ENCODE results near the gene TSHR. TPM values are rescaled to one million over a fixed set of nuclear protein-coding genes. Genes with fewer than 3 reads are reported as not detected.

TSHR gene
- total and polyA plus RNA-seq, 2 donors (not counting 3 experiments of a cell fraction or from before 2014, with no cell fraction given), result not detected

DNA sequence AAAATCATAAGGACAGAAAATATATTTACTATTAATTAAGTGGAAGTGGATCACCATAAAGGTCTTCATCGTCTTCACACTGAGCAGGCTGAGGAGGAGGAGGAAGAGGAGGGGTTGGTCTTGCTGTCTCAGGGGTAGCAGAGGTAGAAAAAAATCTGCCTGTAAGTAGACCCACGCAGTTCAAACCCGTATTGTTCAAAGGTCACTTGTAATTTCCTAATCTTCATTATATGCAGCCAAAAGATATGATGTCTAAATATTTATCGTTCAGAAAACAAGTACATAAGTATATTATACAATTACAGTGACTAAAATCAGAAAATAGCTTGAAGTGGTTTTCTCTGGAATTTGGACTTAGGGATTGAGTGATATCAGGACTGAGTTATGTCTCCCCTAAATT is 193.2 kb downstream of the TSHR start:
- no peak overlapping the region for H3K4me3 ChIP-seq (replicated peaks in 1 of 3; ENCODE audit: insufficient read depth in 1 of 3, low read depth in 1 of 3, low read length in 3 of 3)
- H4K20me1 ChIP-seq (replicated peaks; ENCODE audit: control insufficient read depth, extremely low read depth, insufficient read depth, low read length), result no peaks in the 10 kb centered on the region
- H3K36me3 ChIP-seq (ENCODE audit: control insufficient read depth in 2 of 2, extremely low read depth in 1 of 2, insufficient read depth in 2 of 2, low read length in 2 of 2), result no peaks in the 10 kb centered on the region
- no peaks in the 10 kb centered on the region for H3K79me2 ChIP-seq (ENCODE audit: control insufficient read depth, insufficient read depth, low read length)
- no TSS peak for BruUV-seq (replicated peaks)
- H3K27ac ChIP-seq (ENCODE audit: insufficient read depth, low read depth, low read length), result no peak overlapping the region
- dilution Hi-C loops (cut with MboI; ENCODE audit: extremely low pct_ligation_motif_present, low sequenced_read_pairs) (no loop called here), intact Hi-C loops (cut with micrococcal nuclease) (no loop called here)
- FAIRE-seq, result no peak
- ChIA-PET CTCF (interaction anchor here (0.7 kb wide), 1 partner anchor 50 kb away, joined by 3 read pairs; no protein-coding TSS in a partner anchor), POLR2A (no interaction called here)
- no peak overlapping the region for H3K4me2 ChIP-seq (ENCODE audit: insufficient read depth, low read length)
- TF ChIP-seq, protein P1, sequence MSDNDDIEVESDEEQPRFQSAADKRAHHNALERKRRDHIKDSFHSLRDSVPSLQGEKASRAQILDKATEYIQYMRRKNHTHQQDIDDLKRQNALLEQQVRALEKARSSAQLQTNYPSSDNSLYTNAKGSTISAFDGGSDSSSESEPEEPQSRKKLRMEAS (IDR thresholded peaks at IDR 0.05; ENCODE audit: insufficient read depth, insufficient read length), result no peak
- TF ChIP-seq FOS (IDR thresholded peaks at IDR 0.05; ENCODE audit: borderline replicate concordance, insufficient read depth, low read length), result no peak
- TF ChIP-seq, protein P2, sequence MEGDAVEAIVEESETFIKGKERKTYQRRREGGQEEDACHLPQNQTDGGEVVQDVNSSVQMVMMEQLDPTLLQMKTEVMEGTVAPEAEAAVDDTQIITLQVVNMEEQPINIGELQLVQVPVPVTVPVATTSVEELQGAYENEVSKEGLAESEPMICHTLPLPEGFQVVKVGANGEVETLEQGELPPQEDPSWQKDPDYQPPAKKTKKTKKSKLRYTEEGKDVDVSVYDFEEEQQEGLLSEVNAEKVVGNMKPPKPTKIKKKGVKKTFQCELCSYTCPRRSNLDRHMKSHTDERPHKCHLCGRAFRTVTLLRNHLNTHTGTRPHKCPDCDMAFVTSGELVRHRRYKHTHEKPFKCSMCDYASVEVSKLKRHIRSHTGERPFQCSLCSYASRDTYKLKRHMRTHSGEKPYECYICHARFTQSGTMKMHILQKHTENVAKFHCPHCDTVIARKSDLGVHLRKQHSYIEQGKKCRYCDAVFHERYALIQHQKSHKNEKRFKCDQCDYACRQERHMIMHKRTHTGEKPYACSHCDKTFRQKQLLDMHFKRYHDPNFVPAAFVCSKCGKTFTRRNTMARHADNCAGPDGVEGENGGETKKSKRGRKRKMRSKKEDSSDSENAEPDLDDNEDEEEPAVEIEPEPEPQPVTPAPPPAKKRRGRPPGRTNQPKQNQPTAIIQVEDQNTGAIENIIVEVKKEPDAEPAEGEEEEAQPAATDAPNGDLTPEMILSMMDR (IDR thresholded peaks at IDR 0.05; ENCODE audit: extremely low read depth in 1 of 2, insufficient read depth in 1 of 2, low read depth in 1 of 2, low read length in 2 of 2), result no peak
- no peak for TF ChIP-seq EZH2 (IDR thresholded peaks at IDR 0.05; ENCODE audit: borderline replicate concordance, low read depth, low read length, severe bottlenecking)
- no peak for TF ChIP-seq JUN (IDR thresholded peaks at IDR 0.05; ENCODE audit: borderline replicate concordance, insufficient read depth, insufficient read length, low read depth)
- TF ChIP-seq POLR2AphosphoS5 (IDR thresholded peaks at IDR 0.05; ENCODE audit: insufficient read depth, low read depth, low read length), result no peak
- H3K9me3 ChIP-seq (replicated peaks; ENCODE audit: control insufficient read depth, insufficient read depth, low read length), result no peaks in the 10 kb centered on the region
- H3K27me3 ChIP-seq (ENCODE audit: control insufficient read depth in 2 of 2, insufficient read depth in 2 of 2, low read length in 2 of 2), result no peaks in the 10 kb centered on the region
- no peaks in the 10 kb centered on the region for H3K4me1 ChIP-seq (ENCODE audit: control insufficient read depth, extremely low read depth, insufficient read depth, low read length)
- DNase-seq (ENCODE audit: low read depth, low spot score), result no peak
- no peak overlapping the region for H3K9ac ChIP-seq (replicated peaks; ENCODE audit: extremely low read depth, insufficient read depth, low read length)
- H2AFZ ChIP-seq (ENCODE audit: low read depth, low read length), result no peak overlapping the region
- no peaks in the 10 kb centered on the region for H3K9me1 ChIP-seq (replicated peaks; ENCODE audit: control insufficient read depth, extremely low read depth, insufficient read depth, low read length)
